Transverse colon (tissue), 4 donors: Measurements from ENCODE around the gene AFAP1L2. TPM values are rescaled to one million over a fixed set of nuclear protein-coding genes. Genes with fewer than 3 reads are reported as not detected.

ENCODE experiments used
- DNase-seq: peaks from one replicate; pipeline ENCODE4 v3.0.0-alpha.2; 2019
- H3K27ac ChIP-seq, 4 donors: fragments of 200-600 bp; sonication (generic); 2 replicates each; pipeline ENCODE4 v1.5.1; 2016 to 2018; ENCODE audit warnings: inconsistent platforms in 4 of 4
- H3K27me3 ChIP-seq: fragments of 200-600 bp; sonication (generic); 2 replicates; pipeline ENCODE4 v1.5.1; 2017; ENCODE audit warnings: inconsistent platforms
- H3K36me3 ChIP-seq, 4 donors: fragments of 200-600 bp; sonication (generic); 2 replicates each; pipeline ENCODE4 v1.5.1; 2017 to 2019; ENCODE audit warnings: inconsistent platforms in 4 of 4
- H3K4me1 ChIP-seq, 4 donors: fragments of 200-600 bp; sonication (generic); 2 replicates each; pipeline ENCODE4 v1.5.1; 2017 to 2020; ENCODE audit warnings: inconsistent platforms in 4 of 4
- H3K4me3 ChIP-seq, 4 donors: fragments of 200-600 bp; sonication (generic); 1 replicate in 1 of 4; 2 replicates in 3 of 4; pipeline versions ENCODE4 v1.5.1 to v1.6.1; 2017 to 2019; ENCODE audit warnings: inconsistent platforms in 4 of 4
- H3K9me3 ChIP-seq, 2 donors: fragments of 200-600 bp; sonication (generic); 2 replicates each; pipeline ENCODE4 v1.5.1; 2017 to 2019; ENCODE audit warnings: inconsistent platforms in 2 of 2
- CTCF ChIP-seq, 5 experiments: fragments of 200-600 bp in 3 of 5; fragments of 450-650 bp in 2 of 5; sonication (generic) in 3 of 5; IDR thresholded peaks; 1 replicate in 2 of 5; 2 replicates in 3 of 5; pipeline ENCODE4 v1.5.1; 2016 to 2017; ENCODE audit warnings: antibody characterized with exemption in 5 of 5, inconsistent platforms in 3 of 5, mild to moderate bottlenecking in 2 of 5, moderate library complexity in 1 of 5
- EP300 ChIP-seq: sonication (generic); formaldehyde crosslinking; IDR thresholded peaks from one replicate; pipeline ENCODE4 v1.6.1; 2017; ENCODE audit warnings: antibody characterized with exemption, low read depth
- POLR2A ChIP-seq: fragments of 450-650 bp; IDR thresholded peaks from one replicate; pipeline ENCODE4 v1.6.1; 2016; ENCODE audit warnings: antibody characterized with exemption, mild to moderate bottlenecking, moderate library complexity
- POLR2AphosphoS5 ChIP-seq, 3 donors: sonication (generic); formaldehyde crosslinking; IDR thresholded peaks; one replicate each; pipeline ENCODE4 v1.6.1; 2016; ENCODE audit warnings: antibody characterized with exemption in 3 of 3
- WGBS, 2 donors: methylation state at CpG; one replicate each; pipeline ENCODE4 v1.1.5; 2018; ENCODE audit warnings: low coverage in 1 of 2; 5-methylcytosine and 5-hydroxymethylcytosine counted together
- in situ Hi-C, 4 donors: fragments of 200-750 bp; cut with MboI; loops; one replicate each; pipeline versions ENCODE4 v1.15.0 to v1.15.1; 2017; ENCODE audit warnings: low sequenced_read_pairs in 3 of 4, low pct_ligation_motif_present in 1 of 4, low pct_unique_long_range_greater_than_20kb in 1 of 4
- intact Hi-C: fragments of 100-400 bp; cut with DNase I; formaldehyde crosslinking; loops from one replicate; pipeline ENCODE4 v1.15.1; 2023; ENCODE audit warnings: low total_unique reads
- total RNA-seq, 4 donors: library from RNA; depleted of rRNA; stranded (reverse); fragments of >200 nt; gene quantifications; one replicate each; pipeline ENCODE4 v1.1.0, GENCODE V29; 2016

AFAP1L2 gene
- total RNA-seq, 4 donors from 2014 or later = 12.2 to 42.6 (median 13.2) TPM

DNA sequence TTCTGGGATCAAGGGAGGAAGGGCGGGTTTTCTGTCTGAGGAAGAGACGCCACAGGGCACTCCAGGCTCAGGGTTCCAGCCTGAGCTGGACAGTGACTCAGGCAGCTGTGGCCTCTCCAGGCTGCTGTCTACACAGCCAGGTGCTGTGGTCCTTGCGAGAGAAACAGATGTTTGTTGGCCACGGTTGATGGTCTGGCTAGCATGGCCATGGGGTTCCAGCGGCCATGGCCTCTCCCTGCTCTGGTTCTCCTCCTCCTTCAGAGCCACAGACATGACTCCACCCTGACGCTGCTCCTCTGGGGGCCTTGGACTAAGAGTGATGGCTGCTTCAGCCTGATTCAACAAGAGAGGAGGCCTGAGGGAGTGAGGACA lies 75.9 kb downstream of the AFAP1L2 start:
- no peak for TF ChIP-seq CTCF (IDR thresholded peaks at IDR 0.05)
- TF ChIP-seq POLR2AphosphoS5 (IDR thresholded peaks at IDR 0.05) = no peak
- no peak for TF ChIP-seq POLR2A
- no peak for TF ChIP-seq EP300
- H3K4me1 ChIP-seq = peaks cover 0 to 3% (median 0%) of the 10 kb centered on the region in 4 donors
- DNase-seq = no peak
- WGBS, 2 donors = 82% methylated on average over 6 of the region's 6 CpGs; no CpG with 5 or more reads in 1 of the 2 donors
- H3K4me3 ChIP-seq = no peak overlapping the region
- H3K36me3 ChIP-seq = no peaks in the 10 kb centered on the region
- in situ Hi-C loops = no loop called here
- H3K27me3 ChIP-seq = no peaks in the 10 kb centered on the region
- no peaks in the 10 kb centered on the region for H3K9me3 ChIP-seq
- H3K27ac ChIP-seq = no peak overlapping the region
- intact Hi-C loops = no loop called here

GRCh38 chr10:114327537-114328440 lies 76.5 kb downstream of the AFAP1L2 start:
- Histone ChIP-seq H3K4me1 (no peaks in the 10 kb centered on the region), H3K27me3 (no peaks in the 10 kb centered on the region), H3K36me3 (no peaks in the 10 kb centered on the region), H3K27ac (no peak overlapping the region), H3K9me3 (no peaks in the 10 kb centered on the region), H3K4me3 (no peak overlapping the region)
- in situ Hi-C loops (no loop called here), intact Hi-C loops (no loop called here)
- TF ChIP-seq POLR2AphosphoS5 (IDR thresholded peaks at IDR 0.05) (no peak), CTCF (IDR thresholded peaks at IDR 0.05) (no peak), EP300 (no peak), POLR2A (no peak)
- 79 to 80% methylated on average over 1 to 13 of the region's 15 CpGs for WGBS, 2 donors
- no peak for DNase-seq

DNA sequence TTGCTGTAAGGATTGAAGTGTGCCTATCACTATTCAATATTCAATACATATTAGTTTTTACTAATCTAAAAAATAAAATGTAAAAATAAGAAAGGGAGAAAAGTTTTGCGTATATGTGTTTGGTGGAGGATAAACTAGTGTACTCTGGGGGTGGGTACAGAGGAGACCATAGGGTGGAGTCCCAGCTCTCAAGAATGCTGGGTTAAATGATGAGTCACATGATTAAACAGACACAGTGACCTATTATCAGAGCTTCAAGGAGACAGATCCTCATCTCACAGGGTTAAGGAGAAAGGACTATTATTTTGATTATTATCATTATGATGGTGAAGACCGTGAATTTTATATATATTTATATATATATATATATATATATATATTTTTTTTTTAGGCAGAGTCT lies 77.5 kb downstream of the AFAP1L2 start:
- TF ChIP-seq EP300 (no peak), CTCF (IDR thresholded peaks at IDR 0.05) (no peak), POLR2AphosphoS5 (IDR thresholded peaks at IDR 0.05) (no peak), POLR2A (no peak)
- no peak overlapping the region for H3K4me3 ChIP-seq
- H3K36me3 ChIP-seq = no peaks in the 10 kb centered on the region
- H3K9me3 ChIP-seq = no peaks in the 10 kb centered on the region
- H3K4me1 ChIP-seq = no peaks in the 10 kb centered on the region
- WGBS, 2 donors = 77 to 100% methylated on average over 1 to 2 of the region's 2 CpGs
- no peaks in the 10 kb centered on the region for H3K27me3 ChIP-seq
- DNase-seq = no peak
- in situ Hi-C loops = no loop called here
- no peak overlapping the region for H3K27ac ChIP-seq
- intact Hi-C loops = no loop called here

DNA sequence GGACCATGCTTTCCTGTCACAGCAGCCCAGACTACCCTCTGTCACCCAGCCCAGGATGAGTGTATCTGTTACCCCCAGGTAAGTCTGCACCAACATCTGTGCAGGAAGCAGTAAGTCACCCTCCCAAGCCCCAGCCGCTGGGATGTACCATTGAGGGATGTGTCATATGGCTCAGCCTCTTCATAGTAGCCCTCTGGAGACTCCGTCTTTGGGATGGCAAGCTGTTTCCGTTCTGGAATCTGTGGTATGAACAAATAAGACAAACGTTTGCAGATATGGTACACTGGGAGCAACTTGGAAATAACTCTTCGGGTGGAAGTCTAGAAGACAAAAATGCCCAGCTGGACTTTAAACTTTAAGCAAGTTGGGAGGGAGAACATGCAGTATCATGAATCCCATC lies 81.3 kb downstream of the AFAP1L2 start:
- in situ Hi-C loops = loop anchor here in 3 of 4 donors (25.0 kb wide), 2 partner anchors 114 to 464 kb away; no protein-coding TSS in a partner anchor
- intact Hi-C loops = no loop called here
- TF ChIP-seq EP300 = no peak
- TF ChIP-seq CTCF (IDR thresholded peaks at IDR 0.05) = no peak
- no peak for TF ChIP-seq POLR2AphosphoS5 (IDR thresholded peaks at IDR 0.05)
- no peak for TF ChIP-seq POLR2A

More for the DNA sequence above, 81.3 kb downstream of the AFAP1L2 start:
- H3K27me3 ChIP-seq = no peaks in the 10 kb centered on the region
- H3K4me3 ChIP-seq = no peak overlapping the region
- no peak overlapping the region for H3K27ac ChIP-seq
- 72% methylated on average over 5 of the region's 5 CpGs; no CpG with 5 or more reads in 1 of the 2 donors for WGBS, 2 donors
- no peaks in the 10 kb centered on the region for H3K36me3 ChIP-seq
- no peaks in the 10 kb centered on the region for H3K4me1 ChIP-seq
- no peaks in the 10 kb centered on the region for H3K9me3 ChIP-seq
- DNase-seq = no peak
